Metanephros (tissue), 2 donors: Measurements from ENCODE around the gene C19orf33. TPM values are rescaled to one million over a fixed set of nuclear protein-coding genes. Genes with fewer than 3 reads are reported as not detected.

Experiments
- small RNA-seq: library from RNA; depleted of rRNA; stranded (forward); fragments of <200 nt; gene quantifications from one replicate; pipeline ENCODE3, GENCODE V24; 2014; ENCODE audit warnings: low replicate concordance
- total RNA-seq: library from RNA; depleted of rRNA; stranded (reverse); fragments of >200 nt; gene quantifications from one replicate; pipeline ENCODE4 v1.2.3, GENCODE V29; 2014

C19orf33 gene
- 6.8 TPM for total RNA-seq

GRCh38 chr19:38303517-38304351 lies at the start of gene C19orf33:
Gene C19orf33 (plus strand): TSS chr19:38304251. CDS start chr19:38304262, 11 bp downstream.

GRCh38 chr19:38264486-38265212 lies 39.4 kb upstream of the C19orf33 start, which contains the start of gene SPINT2:
Gene SPINT2 (plus strand): TSS chr19:38264573. CDS start chr19:38264893, 320 bp downstream.

GRCh38 chr19:38315657-38316476 lies 11.8 kb downstream of the C19orf33 start, which contains the start of gene YIF1B:
Gene YIF1B (minus strand): TSS chr19:38315947. CDS start chr19:38315917, 30 bp downstream.

GRCh38 chr19:38319421-38320258 lies 15.6 kb downstream of the C19orf33 start, which contains the start of gene KCNK6:
Gene KCNK6 (plus strand): TSS chr19:38319845. CDS start chr19:38319951, 106 bp downstream.

Small RNA genes lying within 50 kb of the gene (small RNA-seq; reads per million reads assigned to genes)
- not detected for gene RF00019

Other genes with a start within 250 kb of the C19orf33 start
- gene DPF1, start 80.0 kb upstream of the C19orf33 start, total RNA-seq: 0.64 TPM
- 15.4 TPM for gene PPP1R14A, start 47.9 kb upstream of the C19orf33 start, total RNA-seq
- 172 TPM for gene SPINT2, start 39.7 kb upstream of the C19orf33 start, total RNA-seq
- 40.6 TPM for gene YIF1B, start 11.7 kb downstream of the C19orf33 start, total RNA-seq
- gene KCNK6, start 15.6 kb downstream of the C19orf33 start, total RNA-seq: 2.9 TPM
- gene CATSPERG, start 31.6 kb downstream of the C19orf33 start, total RNA-seq: 7.4 TPM
- gene PSMD8, start 70.3 kb downstream of the C19orf33 start, total RNA-seq: 214 TPM
- gene GGN, start 83.8 kb downstream of the C19orf33 start, total RNA-seq: 0.18 TPM
- gene SPRED3, start 84.4 kb downstream of the C19orf33 start, total RNA-seq: 0.23 TPM
- gene FAM98C, start 98.8 kb downstream of the C19orf33 start, total RNA-seq: 13.9 TPM
- 2.7 TPM for gene RASGRP4, start 122.0 kb downstream of the C19orf33 start, total RNA-seq
- gene RYR1, start 129.4 kb downstream of the C19orf33 start, total RNA-seq: 107 TPM